IMR-90 (cell line): ENCODE measurements around the gene TM4SF18. TPM values are rescaled to one million over a fixed set of nuclear protein-coding genes. Genes with fewer than 3 reads are reported as not detected.

Experiments used
- ATAC-seq: fragments of 200-7000 bp; cut with Tn5 transposase; 2 replicates; pipeline ENCODE4 v1.9.1; 2020; ENCODE audit warnings: low read depth, mild to moderate bottlenecking, moderate library complexity
- BruUV-seq: library from RNA; stranded (reverse); fragments of 400-500 nt; replicated peaks from 2 replicates; lab custom pipeline; 2021; lab: Mats Ljungman, UMichigan
- CTCF ChIA-PET: fragments of 300-600 bp; formaldehyde crosslinking; extraction: SDS; loops from one replicate; lab custom pipeline; 2021; ENCODE audit warnings: antibody characterized with exemption; lab: Yijun Ruan, JAX
- POLR2A ChIA-PET: fragments of 300-600 bp; sonication (Branson Sonifier 250); formaldehyde crosslinking; loops from one replicate; lab custom pipeline; 2022; ENCODE audit warnings: antibody characterized with exemption; ENCODE audit not compliant: unreplicated experiment; lab: Charles Lee
- DNase-seq: peaks from one replicate; pipeline ENCODE4 v3.0.0; 2013
- H2AFZ ChIP-seq: replicated peaks from 2 replicates; pipeline ENCODE3; 2013; ENCODE audit warnings: low read length, mild to moderate bottlenecking; ENCODE audit not compliant: poor library complexity
- H2AK5ac ChIP-seq: 2 replicates; pipeline ENCODE4 v1.6.1; 2013; ENCODE audit warnings: low read depth, low read length, inconsistent platforms
- H2AK9ac ChIP-seq: replicated peaks from 2 replicates; pipeline ENCODE3; 2013; ENCODE audit warnings: mild to moderate bottlenecking, low read depth, low read length, moderate library complexity; ENCODE audit not compliant: poor library complexity
- H2BK120ac ChIP-seq: 2 replicates; pipeline ENCODE4 v1.6.1; 2013; ENCODE audit warnings: low read depth, low read length, inconsistent platforms
- H2BK15ac ChIP-seq: 3 replicates; pipeline ENCODE4 v1.6.1; 2013; ENCODE audit warnings: low read depth, low read length, inconsistent platforms
- H2BK20ac ChIP-seq: 2 replicates; pipeline ENCODE4 v1.6.1; 2013; ENCODE audit warnings: low read depth, mild to moderate bottlenecking, inconsistent platforms, low read length, moderate library complexity
- H2BK5ac ChIP-seq: 2 replicates; pipeline ENCODE4 v1.6.1; 2013; ENCODE audit warnings: mild to moderate bottlenecking, low read depth, low read length, inconsistent platforms; ENCODE audit not compliant: poor library complexity, severe bottlenecking
- H3K14ac ChIP-seq: replicated peaks from 2 replicates; pipeline ENCODE4 v1.6.1; 2013; ENCODE audit warnings: low read depth, low read length, inconsistent platforms
- H3K18ac ChIP-seq: 2 replicates; pipeline ENCODE4 v1.6.1; 2013; ENCODE audit warnings: low read depth, low read length, control low read depth
- H3K23ac ChIP-seq: 2 replicates; pipeline ENCODE4 v1.6.1; 2013; ENCODE audit warnings: low read depth, low read length, inconsistent platforms
- H3K27ac ChIP-seq: 2 replicates; pipeline ENCODE4 v1.5.1; 2013; ENCODE audit warnings: mild to moderate bottlenecking, control low read depth, low read length; ENCODE audit not compliant: insufficient read depth
- H3K27me3 ChIP-seq: 2 replicates; pipeline ENCODE4 v1.6.1; 2013; ENCODE audit warnings: low read length; ENCODE audit not compliant: control insufficient read depth, insufficient read depth
- H3K36me3 ChIP-seq: 2 replicates; pipeline ENCODE4 v1.6.1; 2013; ENCODE audit warnings: low read length, mixed read lengths; ENCODE audit not compliant: control insufficient read depth, insufficient read depth
- H3K4ac ChIP-seq: 2 replicates; pipeline ENCODE4 v1.6.1; 2013; ENCODE audit warnings: low read depth, low read length, inconsistent platforms
- H3K4me1 ChIP-seq: 2 replicates; pipeline ENCODE4 v1.6.1; 2013; ENCODE audit warnings: low read length, mixed read lengths; ENCODE audit not compliant: control insufficient read depth, insufficient read depth
- H3K4me2 ChIP-seq: 2 replicates; pipeline ENCODE4 v1.6.1; 2013; ENCODE audit warnings: low read depth, mild to moderate bottlenecking, control low read depth, low read length, moderate library complexity
- H3K4me3 ChIP-seq: 2 replicates; pipeline ENCODE4 v1.5.1; 2013; ENCODE audit warnings: low read depth, mild to moderate bottlenecking, control low read depth, low read length, moderate library complexity; ENCODE audit not compliant: insufficient read depth
- H3K56ac ChIP-seq: 2 replicates; pipeline ENCODE4 v1.6.1; 2013; ENCODE audit warnings: low read length, inconsistent platforms; ENCODE audit not compliant: insufficient read depth; ENCODE audit errors: extremely low read depth
- H3K79me1 ChIP-seq, 2 experiments: 2 replicates each; pipeline ENCODE4 v1.6.1; 2013; ENCODE audit warnings: low read length in 2 of 2, inconsistent platforms in 1 of 2, low read depth in 1 of 2
- H3K9ac ChIP-seq: 2 replicates; pipeline ENCODE4 v1.6.1; 2013; ENCODE audit warnings: low read depth, low read length, control low read depth
- H3K9me1 ChIP-seq: 2 replicates; pipeline ENCODE4 v1.6.1; 2013; ENCODE audit warnings: low read length, inconsistent platforms; ENCODE audit not compliant: insufficient read depth
- H3K9me3 ChIP-seq: 2 replicates; pipeline ENCODE4 v1.6.1; 2013; ENCODE audit warnings: low read length; ENCODE audit not compliant: control insufficient read depth, insufficient read depth
- H4K20me1 ChIP-seq: 2 replicates; pipeline ENCODE4 v1.6.1; 2013; ENCODE audit warnings: low read length, inconsistent platforms; ENCODE audit not compliant: insufficient read depth
- H4K5ac ChIP-seq: 2 replicates; pipeline ENCODE4 v1.6.1; 2013; ENCODE audit warnings: mild to moderate bottlenecking, low read depth, low read length, control low read depth
- H4K8ac ChIP-seq, 2 experiments: 2 replicates each; pipeline ENCODE4 v1.6.1; 2013; ENCODE audit warnings: low read depth in 2 of 2, low read length in 2 of 2, control low read depth in 1 of 2, inconsistent platforms in 1 of 2
- H4K91ac ChIP-seq: 2 replicates; pipeline ENCODE4 v1.6.1; 2013; ENCODE audit warnings: low read depth, low read length, inconsistent platforms; ENCODE audit not compliant: insufficient read depth
- CEBPB ChIP-seq: IDR thresholded peaks from 2 replicates; pipeline ENCODE4 v1.6.1; 2012; ENCODE audit warnings: low read depth, low read length, improper control_type of control experiment
- SMC3 ChIP-seq: fragments of 150-350 bp; IDR thresholded peaks from 2 replicates; pipeline ENCODE4 v1.6.1; 2016; ENCODE audit warnings: low read depth, mild to moderate bottlenecking, antibody characterized with exemption, low read length, moderate library complexity
- dilution Hi-C: fragments of 300-500 bp; cut with HindIII; formaldehyde crosslinking; loops from one replicate; pipeline ENCODE4 v1.14.3; 2018; ENCODE audit warnings: low sequenced_read_pairs; ENCODE audit not compliant: unreplicated experiment
- in situ Hi-C: fragments of 300-500 bp; cut with MboI; formaldehyde crosslinking; loops from 3 replicates; pipeline ENCODE4 v1.14.3; 2019; ENCODE audit warnings: low sequenced_read_pairs, inconsistent platforms, mixed read lengths
- intact Hi-C: fragments of 100-400 bp; cut with micrococcal nuclease; formaldehyde crosslinking; loops from 2 replicates; pipeline ENCODE4 v1.10.0; 2022
- polyA plus RNA-seq, 3 experiments: library from polyadenylated mRNA; depleted of rRNA; stranded (reverse); fragments of >200 nt; gene quantifications; 2 replicates each; pipeline ENCODE4 v1.2.3, GENCODE V29; 2012; ENCODE audit warnings: low replicate concordance in 1 of 3
- total RNA-seq: library from RNA; depleted of rRNA; stranded (reverse); fragments of >200 nt; gene quantifications from 2 replicates; pipeline ENCODE4 v1.2.3, GENCODE V29; 2012

Gene TM4SF18
- total and polyA plus RNA-seq, 2 of the 4 experiments (the other 2 are of a cell fraction): under 0.01 TPM; not detected in 1

DNA sequence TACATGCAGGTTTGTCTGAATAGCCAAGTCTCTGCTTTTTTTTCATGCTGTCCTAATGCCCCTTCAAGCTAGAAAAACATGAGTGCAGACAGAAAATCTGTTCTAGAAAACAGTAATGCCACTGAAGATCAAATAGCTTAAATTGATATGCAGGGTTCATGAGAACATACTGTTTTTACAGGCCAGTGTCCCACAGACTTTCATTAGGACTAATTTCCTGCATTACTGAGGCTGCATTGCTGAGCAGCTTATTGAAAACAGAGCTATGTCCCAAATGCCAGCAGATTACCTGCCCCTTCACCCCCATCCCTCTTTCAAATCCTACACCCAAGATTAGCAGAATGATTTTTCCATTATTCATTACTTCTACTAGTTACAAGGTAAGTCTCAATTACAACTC is 665 bp downstream of the TM4SF18 start:
- intact Hi-C loops: no loop called here
- Histone ChIP-seq H3K4ac (peak overlapping the region; percentile 68; the same call in 1 of the 2 replicates), H4K20me1 (no peaks in the 10 kb centered on the region), H3K79me1 (no peaks in the 10 kb centered on the region; a peak in 1 of 4 replicates), H3K4me1 (peaks cover 3% of the 10 kb centered on the region), H3K27me3 (no peaks in the 10 kb centered on the region), H2AFZ (no peak overlapping the region), H3K36me3 (no peaks in the 10 kb centered on the region), H2AK9ac (no peak overlapping the region), H4K5ac (0 out of 2 replicates have a peak overlapping the region, but pooled peaks have one; percentile 39), H3K23ac (peak overlapping the region; percentile 62), H3K9me3 (no peaks in the 10 kb centered on the region), H3K56ac (0 out of 2 replicates have a peak overlapping the region, but pooled peaks have one; percentile 30), H3K4me2 (no peak overlapping the region), H4K8ac (peak overlapping the region; percentile 11 to 73), H3K9ac (no peak overlapping the region), H3K27ac (no peak overlapping the region), H4K91ac (peak overlapping the region; percentile 42), H2BK15ac (peak overlapping the region; percentile 88; the same call in 2 of the 3 replicates), H2BK20ac (peak overlapping the region; percentile 88), H3K9me1 (no peaks in the 10 kb centered on the region; the same call in 1 of the 2 replicates), H3K18ac (no peak overlapping the region), H2BK120ac (peak overlapping the region; percentile 82), H2AK5ac (peak overlapping the region; percentile 32; the same call in 1 of the 2 replicates), H3K14ac (peak overlapping the region; percentile 61; the same call in 1 of the 2 replicates), H3K4me3 (no peak overlapping the region), H2BK5ac (peak overlapping the region; percentile 50)
- no peak for TF ChIP-seq CEBPB
- no peak for TF ChIP-seq SMC3
- DNase-seq (no peak), ATAC-seq (no peak)
- no TSS peak for BruUV-seq
- in situ Hi-C loops: loop anchor here (10.0 kb wide), 1 partner anchor 378 kb away; no protein-coding TSS in a partner anchor
- dilution Hi-C loops: no loop called here
- CTCF ChIA-PET: interaction anchor here (0.6 to 1.8 kb wide), 3 partner anchors 46 to 377 kb away, joined by 3 to 7 read pairs (median 3); no protein-coding TSS in a partner anchor
- POLR2A ChIA-PET: no interaction called here
